Activated T-cell treated with anti-CD3 and anti-CD28 coated beads for 48 hours (primary cell): Measurements from ENCODE around the gene F9.
"Not testable (repeated sequence)": the region's sequence is repeated elsewhere in the genome, so short reads cannot be mapped to it uniquely, and the experiment has no call there.

ENCODE experiments used
- DNase-seq: peaks from one replicate; pipeline ENCODE4 v3.0.0-alpha.2; 2020; ENCODE audit warnings: low read depth

F9 gene

DNA sequence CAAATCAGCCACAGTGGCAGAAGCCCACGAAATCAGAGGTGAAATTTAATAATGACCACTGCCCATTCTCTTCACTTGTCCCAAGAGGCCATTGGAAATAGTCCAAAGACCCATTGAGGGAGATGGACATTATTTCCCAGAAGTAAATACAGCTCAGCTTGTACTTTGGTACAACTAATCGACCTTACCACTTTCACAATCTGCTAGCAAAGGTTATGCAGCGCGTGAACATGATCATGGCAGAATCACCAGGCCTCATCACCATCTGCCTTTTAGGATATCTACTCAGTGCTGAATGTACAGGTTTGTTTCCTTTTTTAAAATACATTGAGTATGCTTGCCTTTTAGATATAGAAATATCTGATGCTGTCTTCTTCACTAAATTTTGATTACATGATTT is at the start of gene F9:
Gene F9, plus strand, starts transcription at position 190 of the 400 bp plus-strand sequence. Its CDS starts 26 bp downstream, at position 216.
- DNase-seq, result no peak

- DNase-seq, result no peak
Measured at GRCh38 chrX:139483699-139484098, 46.8 kb upstream of the F9 start.

DNA sequence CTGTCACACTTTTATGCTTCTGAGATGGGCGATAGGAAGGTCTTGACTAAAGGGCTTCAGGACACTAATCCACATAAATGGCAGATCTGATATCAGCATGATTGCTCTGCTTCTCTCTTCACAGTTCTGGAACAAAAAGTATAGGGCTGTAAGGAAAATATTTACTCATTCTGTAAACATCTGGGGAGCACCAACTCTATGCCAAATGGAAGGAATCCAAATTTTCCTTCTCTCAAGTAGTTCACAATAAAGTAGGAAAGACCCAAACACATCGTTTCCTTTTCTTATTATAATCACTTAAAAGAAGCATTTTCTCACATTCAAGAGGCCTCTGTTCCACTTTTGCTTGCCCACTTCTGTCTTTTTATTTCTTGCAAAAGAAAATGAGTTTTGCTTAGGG is 45.9 kb upstream of the F9 start:
- no peak for DNase-seq

DNA sequence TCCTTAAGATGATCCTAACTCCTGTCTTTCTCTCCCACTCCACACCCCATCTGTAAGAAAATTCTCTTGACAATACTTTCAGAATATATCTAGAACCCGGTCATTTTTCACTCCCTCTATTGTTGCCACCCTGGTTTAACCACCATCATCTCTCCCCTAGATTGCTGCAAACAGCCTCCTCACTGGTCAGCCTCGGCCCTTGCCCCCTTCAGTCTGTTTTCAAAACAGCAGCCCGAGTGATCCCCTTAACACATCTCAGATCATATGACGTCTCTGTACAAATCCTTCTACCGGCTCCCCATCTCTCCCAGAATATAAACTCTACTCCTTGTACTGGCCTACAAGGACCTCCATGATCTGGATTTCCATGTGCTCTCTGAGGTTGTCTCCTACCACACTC is 35.2 kb upstream of the F9 start:
- no peak for DNase-seq

DNA sequence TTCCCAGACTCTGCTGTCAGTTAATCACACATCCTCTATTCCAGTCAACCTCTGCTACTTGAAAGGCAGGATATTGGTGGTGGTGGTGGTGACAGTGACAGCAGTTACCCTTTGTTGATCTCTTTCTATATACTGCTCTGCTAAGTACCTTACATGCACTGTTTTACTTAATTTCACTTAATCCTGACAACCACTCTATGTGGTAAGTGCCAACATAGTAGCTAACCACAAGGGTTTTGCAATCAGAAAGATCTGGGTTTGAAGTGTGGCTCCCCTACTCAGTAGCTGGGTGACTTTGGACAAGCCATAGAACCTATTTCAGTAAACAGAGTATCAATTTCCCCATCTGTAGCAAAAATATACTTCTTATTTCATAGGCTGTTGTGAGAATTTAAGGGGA is 24.2 kb upstream of the F9 start:
- DNase-seq, result no peak

DNA sequence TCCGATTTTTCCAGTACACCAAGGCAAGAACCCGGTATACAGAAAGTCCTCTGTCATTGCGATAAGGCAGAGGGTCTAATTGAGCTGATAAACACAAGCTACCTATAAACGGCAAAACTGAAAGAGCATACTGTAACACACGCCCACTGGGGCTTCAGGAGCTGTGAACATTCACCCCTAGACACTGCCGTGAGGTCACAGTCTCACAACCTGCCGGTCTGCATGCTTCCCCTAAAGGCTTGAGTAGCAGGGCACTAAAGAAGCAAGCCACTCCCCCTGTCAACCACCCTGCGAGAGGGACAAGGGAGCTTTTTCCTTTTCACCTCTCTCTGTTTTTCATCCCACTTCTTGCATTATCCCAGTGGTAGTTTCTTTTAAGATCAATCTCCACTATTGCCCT is 22.4 kb upstream of the F9 start:
- DNase-seq, result no peak

DNA sequence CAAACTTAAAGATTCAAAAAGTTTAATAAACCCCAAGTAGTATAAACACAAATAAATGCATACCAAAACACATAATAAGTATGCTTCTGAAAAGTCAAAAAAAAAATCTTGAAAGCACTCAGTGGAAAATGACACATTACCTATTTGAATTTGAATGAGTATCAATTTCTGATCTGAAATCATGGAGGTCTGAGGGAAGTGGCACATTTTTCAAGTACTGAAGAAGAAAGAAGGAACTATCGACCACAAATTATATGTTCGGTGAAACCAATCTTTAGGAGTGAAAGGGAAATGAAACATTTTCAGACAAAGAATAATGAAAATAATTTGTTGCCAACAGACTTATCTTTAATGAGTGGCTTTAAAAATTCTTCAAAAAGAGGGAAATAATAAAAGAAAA is 12.1 kb upstream of the F9 start:
- no peak for DNase-seq

DNA sequence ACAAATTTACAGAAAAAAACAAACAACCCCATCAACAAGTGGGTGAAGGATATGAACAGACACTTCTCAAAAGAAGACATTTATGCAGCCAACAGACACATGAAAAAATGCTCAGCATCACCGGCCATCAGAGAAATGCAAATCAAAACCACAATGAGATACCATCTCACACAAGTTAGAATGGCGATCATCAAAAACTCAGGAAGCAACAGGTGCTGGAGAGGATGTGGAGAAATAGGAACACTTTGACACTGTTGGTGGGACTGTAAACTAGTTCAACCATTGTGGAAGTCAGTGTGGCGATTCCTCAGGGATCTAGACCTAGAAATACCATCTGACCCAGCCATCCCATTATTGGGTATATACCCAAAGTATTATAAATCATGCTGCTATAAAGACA is 1.7 kb upstream of the F9 start:
- not testable (repeated sequence) for DNase-seq

GRCh38 chrX:139532834-139533233 is 2.3 kb downstream of the F9 start:
- no peak for DNase-seq

DNA sequence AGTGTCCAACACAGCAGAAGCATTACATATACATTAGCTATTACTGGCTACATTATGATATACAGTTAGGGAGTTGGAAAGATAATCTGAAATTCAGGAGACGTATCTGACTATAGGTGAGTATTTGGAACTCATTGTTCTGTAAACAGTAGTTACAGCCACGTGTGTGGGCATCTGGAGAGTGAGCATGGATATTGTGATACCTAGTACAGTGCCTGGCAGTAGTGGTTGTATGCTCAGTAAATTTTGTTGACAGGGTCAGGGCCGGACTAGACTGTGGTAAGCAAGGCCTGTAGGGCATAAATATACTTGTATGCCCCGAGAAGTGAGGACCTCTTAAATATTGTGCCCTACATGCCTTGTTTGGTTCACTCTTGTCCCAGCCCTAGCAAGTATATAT is 2.9 kb downstream of the F9 start:
- DNase-seq, result no peak

DNA sequence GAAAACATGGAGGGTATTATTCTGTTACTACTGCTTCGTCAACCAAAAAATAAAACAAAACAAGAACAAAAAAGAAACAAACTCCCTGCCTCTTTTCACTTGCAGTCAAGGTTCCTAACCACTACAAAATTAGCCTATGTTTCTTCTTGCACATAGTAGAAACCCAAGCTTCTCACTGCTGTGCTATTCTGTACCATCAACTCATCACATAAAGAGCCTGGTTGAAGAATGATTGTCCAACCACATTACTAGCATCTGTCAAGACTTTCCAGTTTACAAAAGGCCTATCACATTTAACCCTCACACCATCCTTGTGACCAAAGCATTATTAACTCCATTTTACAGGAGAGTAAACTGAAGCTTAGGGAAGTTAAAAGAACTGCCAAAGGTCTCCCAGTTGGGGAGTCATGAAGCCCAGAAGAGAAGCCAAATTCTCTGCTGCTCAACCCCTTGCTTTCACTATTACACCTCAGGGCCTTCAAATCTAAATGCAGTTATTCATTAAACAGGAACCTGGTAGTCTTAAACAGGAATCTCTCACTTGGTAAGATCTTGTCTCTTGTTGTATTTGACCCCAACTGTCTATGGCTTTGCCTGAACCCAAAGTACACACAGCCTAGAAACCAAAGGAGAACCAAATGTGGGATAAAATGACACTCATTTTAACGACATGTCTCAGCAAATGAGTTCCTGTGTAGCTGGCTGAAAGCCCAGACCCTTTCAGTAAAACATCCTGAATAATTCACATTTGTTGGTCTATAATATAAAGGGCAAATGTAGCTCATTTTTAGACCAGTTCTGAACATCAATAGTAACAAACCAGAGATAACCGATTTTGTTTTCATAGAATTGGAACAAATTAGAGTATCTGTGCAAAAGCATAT is 8.6 kb downstream of the F9 start:
- no peak for DNase-seq

- no peak for DNase-seq
Measured at GRCh38 chrX:139542652-139543051, 12.1 kb downstream of the F9 start.

DNA sequence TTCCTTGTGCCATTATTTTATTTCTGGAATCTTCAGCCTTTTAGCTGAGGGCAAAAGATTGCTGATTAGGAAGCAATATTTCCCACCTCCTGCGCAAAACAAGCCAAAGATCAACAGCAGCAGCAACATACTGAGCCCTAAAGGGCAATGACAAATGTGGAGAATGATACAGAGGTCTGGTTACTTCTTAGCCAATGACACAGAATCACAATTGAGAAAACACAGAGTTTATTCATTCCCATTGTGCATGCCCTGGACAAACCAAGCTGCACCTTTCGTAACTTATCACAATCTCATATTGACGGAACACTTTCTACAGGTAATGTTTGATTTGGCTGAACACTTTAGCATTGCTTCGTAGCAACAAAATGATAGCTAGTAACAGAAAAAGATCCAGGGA is 13.4 kb downstream of the F9 start:
- DNase-seq, result no peak

DNA sequence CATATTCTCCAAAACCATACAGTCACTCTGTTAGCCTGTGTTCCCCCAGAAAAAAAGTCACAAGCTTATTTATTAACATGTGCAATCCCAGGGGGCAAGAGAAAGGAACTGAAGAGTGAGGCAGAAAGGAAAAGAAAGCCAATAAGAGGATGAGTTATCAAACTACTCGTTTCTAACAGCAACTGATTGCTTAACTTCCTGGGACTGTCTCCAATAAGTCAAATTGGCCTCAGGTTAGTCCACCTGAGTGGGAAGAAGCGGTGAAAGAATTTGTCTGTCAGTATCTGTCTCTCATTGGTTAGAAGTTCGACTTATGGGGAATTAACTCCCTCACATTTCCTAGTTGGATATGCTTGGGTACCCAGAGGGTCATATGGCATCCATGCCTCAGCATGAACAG is 14.1 kb downstream of the F9 start:
- no peak for DNase-seq

DNA sequence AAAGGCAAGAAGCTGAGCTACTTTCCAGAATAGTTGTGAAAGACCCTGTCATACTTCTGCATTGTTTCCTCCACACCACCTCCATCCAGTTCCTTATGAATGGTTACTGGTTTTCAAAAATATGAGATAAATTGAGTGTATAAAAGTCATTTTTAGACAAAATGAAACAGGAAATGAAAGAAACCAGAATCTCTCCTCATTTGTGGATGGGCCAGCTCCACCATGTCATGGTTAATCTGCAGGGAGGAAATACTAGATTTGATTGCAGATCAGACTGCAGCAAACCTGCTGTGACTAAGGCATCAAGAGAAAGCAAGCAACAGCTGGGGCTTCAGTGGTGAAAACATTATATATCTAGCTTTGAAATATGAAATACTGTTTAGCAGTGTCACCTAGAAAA is 23.8 kb downstream of the F9 start:
- no peak for DNase-seq

DNA sequence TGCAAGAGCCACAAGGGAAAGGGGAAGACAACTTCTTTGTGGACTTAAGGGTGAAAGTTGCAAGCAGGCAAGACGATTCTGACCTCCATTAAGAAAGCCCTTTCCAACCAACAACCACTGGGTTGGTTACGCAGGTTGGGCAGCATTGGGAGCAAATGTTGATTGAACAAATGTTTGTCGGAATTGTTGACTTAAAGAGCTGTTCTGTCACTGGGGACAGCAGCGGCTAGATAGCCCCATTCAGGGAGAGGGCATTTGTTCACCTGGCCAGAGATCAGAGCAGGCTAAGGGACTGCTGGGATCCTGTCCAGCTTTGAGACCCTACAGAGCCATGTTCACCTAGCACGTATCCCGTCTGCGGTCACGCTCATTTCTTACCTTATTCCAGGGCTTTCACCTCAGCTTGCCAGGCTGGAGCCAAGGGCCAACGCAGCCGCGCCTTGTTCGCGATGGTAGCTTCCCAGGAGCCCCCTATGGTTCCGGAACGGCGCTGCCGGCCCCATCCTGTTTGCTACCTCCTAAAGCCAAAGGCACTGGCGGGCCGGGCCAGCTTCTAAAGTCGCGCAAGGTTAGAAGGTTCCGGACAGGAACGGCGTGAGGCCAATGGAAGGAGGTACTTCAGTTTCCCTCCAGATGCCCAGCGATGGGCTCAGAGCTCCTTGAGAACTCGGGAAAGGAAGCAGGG is 24.6 kb downstream of the F9 start:
- no peak for DNase-seq

DNA sequence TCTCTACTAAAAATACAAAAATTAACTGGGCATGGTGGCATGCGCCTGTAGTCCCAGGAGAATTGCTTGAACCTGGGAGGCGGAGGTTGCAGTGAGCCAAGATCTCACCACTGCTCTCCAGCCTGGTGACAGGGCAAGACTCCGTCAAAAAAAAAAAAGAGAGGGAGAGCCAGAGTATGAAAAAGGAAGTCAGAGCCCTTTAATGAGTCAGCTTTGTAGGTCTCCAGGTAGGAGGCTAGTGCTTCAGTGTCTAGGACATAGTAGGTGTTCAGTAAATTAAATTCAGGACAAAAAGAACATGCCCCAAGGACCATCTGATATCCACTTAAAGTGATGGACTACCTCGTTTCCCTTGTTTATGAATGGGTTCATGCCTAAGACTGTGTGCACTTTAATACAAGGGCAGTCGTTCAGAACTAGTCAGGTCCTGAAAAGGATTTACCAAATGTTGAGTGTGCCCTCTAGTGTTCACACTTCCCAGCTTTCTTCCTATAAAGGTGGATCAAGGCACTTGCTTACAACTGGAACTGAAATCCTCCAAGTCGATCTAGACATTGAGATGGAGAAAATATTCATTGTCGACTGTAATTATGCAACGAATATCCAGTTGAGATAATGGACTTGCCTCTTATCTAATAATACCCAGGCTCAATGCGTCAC is 29.0 kb downstream of the F9 start:
- DNase-seq, result no peak

- no peak for DNase-seq
Measured at GRCh38 chrX:139560221-139560620, 29.7 kb downstream of the F9 start.

DNA sequence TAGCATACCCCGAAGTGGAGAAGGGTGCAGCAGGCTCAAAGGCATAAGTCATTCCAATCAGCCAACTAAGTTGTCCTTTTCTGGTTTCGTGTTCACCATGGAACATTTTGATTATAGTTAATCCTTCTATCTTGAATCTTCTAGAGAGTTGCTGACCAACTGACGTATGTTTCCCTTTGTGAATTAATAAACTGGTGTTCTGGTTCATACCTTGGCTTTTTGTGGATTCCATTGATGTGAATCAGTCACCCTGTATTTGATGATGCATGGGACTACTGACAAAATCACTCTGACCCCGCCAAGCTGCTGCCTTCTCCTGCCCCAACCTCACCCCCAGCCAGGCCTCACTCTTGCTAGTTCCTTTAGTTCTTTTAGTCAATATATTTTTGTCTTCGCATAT is 32.7 kb downstream of the F9 start:
- DNase-seq, result no peak

DNA sequence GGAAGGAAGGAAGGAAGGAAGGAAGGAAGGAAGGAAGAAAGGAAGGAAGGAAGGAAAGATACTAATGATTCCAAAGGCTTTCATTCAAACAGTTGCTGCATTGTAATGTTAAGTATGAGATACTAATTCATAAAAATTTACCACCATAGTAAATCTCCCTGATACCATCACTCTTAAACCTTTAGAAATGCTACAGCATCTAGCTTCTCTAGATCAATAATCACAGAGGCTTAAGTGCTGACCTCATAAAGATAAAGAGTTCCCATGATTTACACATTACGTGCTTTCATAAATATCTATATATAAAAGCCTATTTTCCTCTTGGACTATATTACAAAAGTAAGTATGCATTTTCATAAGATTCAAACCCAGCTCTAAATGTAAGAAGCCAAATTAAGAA is 36.4 kb downstream of the F9 start:
- no peak for DNase-seq

- no peak for DNase-seq
Measured at GRCh38 chrX:139581068-139581467, 50.5 kb downstream of the F9 start.

DNA sequence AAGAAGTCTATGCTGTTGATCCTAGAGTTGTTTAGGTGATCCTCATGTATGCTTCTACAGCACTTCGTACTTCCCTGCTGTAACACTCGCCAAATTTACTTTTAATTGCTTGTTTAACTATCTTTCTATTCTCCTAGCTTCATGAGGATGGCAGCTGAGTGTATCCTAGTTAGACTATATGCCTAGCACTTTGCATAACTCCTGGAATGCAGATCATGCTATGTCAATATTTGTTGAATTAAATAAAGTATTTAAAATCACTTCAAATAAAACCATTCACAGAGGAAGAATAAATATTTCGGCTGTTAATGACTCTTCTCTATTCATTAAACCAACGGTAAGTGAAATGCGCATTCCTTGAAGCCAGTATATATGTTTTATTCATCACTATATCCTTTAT is 55.1 kb downstream of the F9 start:
- DNase-seq, result no peak

GRCh38 chrX:139596068-139596467 is 65.5 kb downstream of the F9 start:
- no peak for DNase-seq
